OCI-LY3 (cell line): ENCODE measurements around the gene JAML.

Experiments
- H2AFZ ChIP-seq: fragments of 200-600, 300-600 bp; shearing (Covaris generic); 2 replicates; pipeline ENCODE4 v1.6.0; 2014; ENCODE audit warnings: antibody characterized with exemption, low read depth, low read length
- H3K27ac ChIP-seq: fragments of 200-600, 300-600 bp; sonication (generic); 2 replicates; pipeline ENCODE4 v1.5.1; 2014; ENCODE audit warnings: mild to moderate bottlenecking, low read length, moderate library complexity, mixed read lengths
- H3K27me3 ChIP-seq: fragments of 200-600, 300-600 bp; sonication (generic); 2 replicates; pipeline ENCODE4 v1.6.1; 2014; ENCODE audit warnings: low read depth, low read length, mixed read lengths
- H3K36me3 ChIP-seq: fragments of 200-600, 300-600 bp; sonication (generic); replicated peaks from 2 replicates; pipeline ENCODE3; 2014; ENCODE audit warnings: low read depth, low read length, mixed read lengths
- H3K4me1 ChIP-seq: fragments of 300-600, 200-600 bp; sonication (generic); 2 replicates; pipeline ENCODE4 v1.6.1; 2014; ENCODE audit warnings: low read length, mixed read lengths
- H3K4me2 ChIP-seq: fragments of 200-600, 300-600 bp; sonication (generic); 2 replicates; pipeline ENCODE4 v1.6.1; 2014; ENCODE audit warnings: low read length, mixed read lengths
- H3K4me3 ChIP-seq: fragments of 300-600, 200-600 bp; sonication (generic); 2 replicates; pipeline ENCODE4 v1.5.1; 2014; ENCODE audit warnings: antibody characterized with exemption, mild to moderate bottlenecking, low read length, moderate library complexity
- H3K79me2 ChIP-seq: fragments of 300-600, 200-600 bp; shearing (Covaris generic); 2 replicates; pipeline ENCODE4 v1.6.1; 2014; ENCODE audit warnings: mild to moderate bottlenecking, low read length, mixed read lengths
- H3K9ac ChIP-seq: fragments of 300-600, 200-600 bp; shearing (Covaris generic); 2 replicates; pipeline ENCODE4 v1.6.0; 2014; ENCODE audit warnings: mild to moderate bottlenecking, low read length, moderate library complexity
- H3K9me3 ChIP-seq: fragments of 200-600, 300-600 bp; shearing (Covaris generic); 2 replicates; pipeline ENCODE4 v1.6.1; 2014; ENCODE audit warnings: low read length, mixed read lengths; ENCODE audit not compliant: insufficient read depth
- H4K20me1 ChIP-seq: fragments of 200-600, 300-600 bp; sonication (generic); 2 replicates; pipeline ENCODE4 v1.6.1; 2016; ENCODE audit warnings: low read length, mixed read lengths; ENCODE audit not compliant: insufficient read depth
- CTCF ChIP-seq: fragments of 200-600, 300-600 bp; sonication (generic); IDR thresholded peaks from 2 replicates; pipeline ENCODE4 v1.5.1; 2014; ENCODE audit warnings: antibody characterized with exemption, low read length, low read depth
- EZH2phosphoT487 ChIP-seq: fragments of 200-600 bp; shearing (Covaris generic); IDR thresholded peaks from 2 replicates; pipeline ENCODE4 v1.6.1; 2018; ENCODE audit warnings: antibody characterized with exemption, mixed run types, low read depth

JAML gene

GRCh38 chr11:118240999-118241763 lies 16.4 kb upstream of the JAML start:
- Histone ChIP-seq H2AFZ (no peak overlapping the region), H4K20me1 (no peaks in the 10 kb centered on the region), H3K4me1 (0 out of 2 replicates have a peak, but pooled peaks cover 7% of the 10 kb centered on the region), H3K9ac (no peak overlapping the region), H3K79me2 (no peaks in the 10 kb centered on the region), H3K27me3 (no peaks in the 10 kb centered on the region), H3K4me2 (no peak overlapping the region), H3K27ac (no peak overlapping the region), H3K36me3 (no peaks in the 10 kb centered on the region), H3K4me3 (no peak overlapping the region), H3K9me3 (no peaks in the 10 kb centered on the region)
- TF ChIP-seq CTCF (no peak), EZH2phosphoT487 (no peak)

GRCh38 chr11:118239509-118240205 lies 14.8 kb upstream of the JAML start:
- Histone ChIP-seq H3K4me3 (no peak overlapping the region), H3K27ac (no peak overlapping the region), H3K4me2 (no peak overlapping the region)

GRCh38 chr11:118238929-118239328 lies 14.1 kb upstream of the JAML start:
- H3K4me3 ChIP-seq = no peak overlapping the region
- no peak overlapping the region for H2AFZ ChIP-seq
- 0 out of 2 replicates have a peak, but pooled peaks cover 7% of the 10 kb centered on the region for H3K4me1 ChIP-seq
- H3K27me3 ChIP-seq = no peaks in the 10 kb centered on the region
- TF ChIP-seq CTCF (no peak), EZH2phosphoT487 (no peak)
- no peak overlapping the region for H3K9ac ChIP-seq
- no peaks in the 10 kb centered on the region for H3K79me2 ChIP-seq
- no peaks in the 10 kb centered on the region for H3K9me3 ChIP-seq
- no peaks in the 10 kb centered on the region for H4K20me1 ChIP-seq
- H3K27ac ChIP-seq = no peak overlapping the region
- H3K36me3 ChIP-seq = no peaks in the 10 kb centered on the region
- no peak overlapping the region for H3K4me2 ChIP-seq

More at GRCh38 chr11:118239509-118240205, 14.8 kb upstream of the JAML start:
- Histone ChIP-seq H3K27me3 (no peaks in the 10 kb centered on the region), H4K20me1 (no peaks in the 10 kb centered on the region), H3K9me3 (no peaks in the 10 kb centered on the region), H3K79me2 (no peaks in the 10 kb centered on the region), H3K36me3 (no peaks in the 10 kb centered on the region), H3K4me1 (0 out of 2 replicates have a peak, but pooled peaks cover 7% of the 10 kb centered on the region), H2AFZ (no peak overlapping the region), H3K9ac (no peak overlapping the region)
- TF ChIP-seq CTCF = no peak
- no peak for TF ChIP-seq EZH2phosphoT487

- H3K79me2 ChIP-seq = no peaks in the 10 kb centered on the region
- H3K36me3 ChIP-seq = no peaks in the 10 kb centered on the region
- H3K4me1 ChIP-seq = 0 out of 2 replicates have a peak, but pooled peaks cover 7% of the 10 kb centered on the region
- H3K9ac ChIP-seq = no peak overlapping the region
- no peak overlapping the region for H2AFZ ChIP-seq
- no peak overlapping the region for H3K4me2 ChIP-seq
- H3K9me3 ChIP-seq = no peaks in the 10 kb centered on the region
- H3K4me3 ChIP-seq = no peak overlapping the region
- TF ChIP-seq CTCF (no peak), EZH2phosphoT487 (no peak)
- H4K20me1 ChIP-seq = no peaks in the 10 kb centered on the region
- no peak overlapping the region for H3K27ac ChIP-seq
- H3K27me3 ChIP-seq = no peaks in the 10 kb centered on the region
Observed at GRCh38 chr11:118238421-118238820, 13.6 kb upstream of the JAML start.
